Peyer's patch (tissue), 4 donors: ENCODE results near the gene WASL. TPM values are rescaled to one million over a fixed set of nuclear protein-coding genes. Genes with fewer than 3 reads are reported as not detected.

Experiments
- DNase-seq, 3 donors: peaks; one replicate each; pipeline ENCODE4 v3.0.0-alpha.2; 2017 to 2019
- H3K27ac ChIP-seq, 4 donors: fragments of 200-600 bp; sonication (generic); one replicate each; pipeline ENCODE4 v1.5.1; 2016 to 2019
- H3K27me3 ChIP-seq, 2 donors: fragments of 200-600 bp; sonication (generic); one replicate each; pipeline ENCODE4 v1.5.1; 2019
- H3K36me3 ChIP-seq, 3 donors: fragments of 200-600 bp; sonication (generic); one replicate each; pipeline ENCODE4 v1.5.1; 2016 to 2019
- H3K4me1 ChIP-seq, 4 donors: fragments of 200-600 bp; sonication (generic); one replicate each; pipeline ENCODE4 v1.5.1; 2016 to 2019
- H3K4me3 ChIP-seq, 4 donors: fragments of 200-600 bp; sonication (generic); 1 replicate in 3 of 4; 2 replicates in 1 of 4; pipeline ENCODE4 v1.5.1; 2016 to 2019; ENCODE audit warnings: mild to moderate bottlenecking in 1 of 4
- H3K9me3 ChIP-seq, 4 donors: fragments of 200-600 bp; sonication (generic); one replicate each; pipeline ENCODE4 v1.5.1; 2016 to 2019; ENCODE audit warnings: mild to moderate bottlenecking in 1 of 4
- CTCF ChIP-seq, 6 experiments: fragments of 450-650 bp in 4 of 6; fragments of 200-600 bp in 2 of 6; sonication (generic) in 1 of 6; IDR thresholded peaks; one replicate each; pipeline ENCODE4 v1.5.1; 2017 to 2019; ENCODE audit warnings: antibody characterized with exemption in 6 of 6, mild to moderate bottlenecking in 3 of 6, moderate library complexity in 1 of 6
- POLR2A ChIP-seq, 2 donors: fragments of 450-650 bp; IDR thresholded peaks; one replicate each; pipeline ENCODE4 v1.5.1; 2017; ENCODE audit warnings: antibody characterized with exemption in 2 of 2, mild to moderate bottlenecking in 2 of 2, moderate library complexity in 2 of 2
- total RNA-seq, 4 donors: library from RNA; depleted of rRNA; stranded (reverse); fragments of >200 nt; gene quantifications; one replicate each; pipeline ENCODE4 v1.1.0, GENCODE V29; 2016

WASL gene
- total RNA-seq, 4 donors from 2014 or later = 33.8 to 60.2 (median 51.5) TPM

GRCh38 chr7:123641901-123642300 lies 106.9 kb downstream of the WASL start:
- no peak overlapping the region for H3K4me3 ChIP-seq
- no peak for TF ChIP-seq CTCF (IDR thresholded peaks at IDR 0.05)
- no peak for TF ChIP-seq POLR2A (IDR thresholded peaks at IDR 0.05)
- H3K9me3 ChIP-seq = no peaks in the 10 kb centered on the region
- no peaks in the 10 kb centered on the region for H3K36me3 ChIP-seq
- H3K27me3 ChIP-seq = no peaks in the 10 kb centered on the region
- peaks cover 0 to 9% (median 0%) of the 10 kb centered on the region in 4 donors for H3K4me1 ChIP-seq
- DNase-seq = no peak
- H3K27ac ChIP-seq = no peak overlapping the region

DNA sequence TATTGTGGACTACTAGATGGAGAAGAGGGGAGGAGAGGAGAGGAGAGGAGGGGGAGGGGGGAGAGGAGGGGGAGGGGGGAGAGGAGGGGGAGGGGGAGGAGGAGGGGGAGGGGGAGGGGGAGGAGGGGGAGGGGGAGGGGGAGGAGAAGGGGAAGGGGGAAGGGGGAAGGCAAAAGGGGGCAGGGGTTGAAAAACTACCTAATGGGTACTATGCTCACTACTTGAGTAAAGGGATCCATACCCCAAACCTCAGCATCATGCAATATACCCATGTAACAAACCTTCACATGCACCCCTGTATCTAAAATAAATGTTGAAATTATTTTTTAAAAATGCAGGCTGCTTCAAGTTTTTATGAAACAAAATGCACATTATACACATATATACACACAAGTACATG lies 108.2 kb downstream of the WASL start:
- no peaks in the 10 kb centered on the region for H3K9me3 ChIP-seq
- no peak for DNase-seq
- peaks cover 0 to 9% (median 0%) of the 10 kb centered on the region in 4 donors for H3K4me1 ChIP-seq
- no peaks in the 10 kb centered on the region for H3K27me3 ChIP-seq
- H3K27ac ChIP-seq = no peak overlapping the region
- TF ChIP-seq CTCF (IDR thresholded peaks at IDR 0.05) = no peak
- TF ChIP-seq POLR2A (IDR thresholded peaks at IDR 0.05) = no peak
- no peaks in the 10 kb centered on the region for H3K36me3 ChIP-seq
- H3K4me3 ChIP-seq = no peak overlapping the region

DNA sequence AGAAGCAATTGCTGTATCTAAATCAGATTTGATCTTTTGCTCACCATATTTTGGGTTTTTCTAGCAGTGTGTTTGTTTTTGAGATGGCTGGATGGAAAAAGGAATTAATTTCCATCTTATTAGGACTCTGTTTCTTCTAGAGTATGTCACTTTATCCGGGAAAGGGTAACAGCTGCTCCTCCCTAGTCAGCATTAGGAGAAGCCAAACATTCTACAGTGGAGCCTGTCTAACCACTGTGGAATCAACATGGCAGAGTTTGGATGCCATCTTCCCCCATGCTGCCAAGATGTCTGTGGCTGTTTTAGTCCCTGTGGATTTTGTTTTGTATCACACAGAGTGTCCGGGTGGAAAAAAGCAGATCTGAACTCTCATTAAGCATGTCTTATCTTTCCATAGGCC lies 109.2 kb downstream of the WASL start:
- Histone ChIP-seq H3K9me3 (no peaks in the 10 kb centered on the region), H3K4me3 (no peak overlapping the region), H3K4me1 (peaks cover 0 to 9% (median 0%) of the 10 kb centered on the region in 4 donors), H3K27me3 (no peaks in the 10 kb centered on the region), H3K27ac (no peak overlapping the region), H3K36me3 (no peaks in the 10 kb centered on the region)
- DNase-seq = no peak
- TF ChIP-seq CTCF (IDR thresholded peaks at IDR 0.05) (no peak), POLR2A (IDR thresholded peaks at IDR 0.05) (no peak)

GRCh38 chr7:123637878-123638277 lies 110.9 kb downstream of the WASL start:
- Histone ChIP-seq H3K36me3 (no peaks in the 10 kb centered on the region), H3K27me3 (no peaks in the 10 kb centered on the region), H3K4me3 (no peak overlapping the region), H3K4me1 (no peaks in the 10 kb centered on the region), H3K9me3 (no peaks in the 10 kb centered on the region), H3K27ac (no peak overlapping the region)
- DNase-seq = no peak
- TF ChIP-seq CTCF (IDR thresholded peaks at IDR 0.05) = no peak
- no peak for TF ChIP-seq POLR2A (IDR thresholded peaks at IDR 0.05)

- no peaks in the 10 kb centered on the region for H3K9me3 ChIP-seq
- no peaks in the 10 kb centered on the region for H3K36me3 ChIP-seq
- no peaks in the 10 kb centered on the region for H3K27me3 ChIP-seq
- no peak overlapping the region for H3K27ac ChIP-seq
- no peak for DNase-seq
- H3K4me3 ChIP-seq = no peak overlapping the region
- TF ChIP-seq POLR2A (IDR thresholded peaks at IDR 0.05) (no peak), CTCF (IDR thresholded peaks at IDR 0.05) (no peak)
- no peaks in the 10 kb centered on the region for H3K4me1 ChIP-seq
Observed at GRCh38 chr7:123637203-123637602, 111.6 kb downstream of the WASL start.
